ENCODE data around the gene IFITM5. TPM values are rescaled to one million over a fixed set of nuclear protein-coding genes. Genes with fewer than 3 reads are reported as not detected.
"Not testable (repeated sequence)": the region's sequence is repeated elsewhere in the genome, so short reads cannot be mapped to it uniquely, and the experiment has no call there.

IFITM5 gene
- total RNA-seq, 4 donors from 2014 or later: not detected

DNA sequence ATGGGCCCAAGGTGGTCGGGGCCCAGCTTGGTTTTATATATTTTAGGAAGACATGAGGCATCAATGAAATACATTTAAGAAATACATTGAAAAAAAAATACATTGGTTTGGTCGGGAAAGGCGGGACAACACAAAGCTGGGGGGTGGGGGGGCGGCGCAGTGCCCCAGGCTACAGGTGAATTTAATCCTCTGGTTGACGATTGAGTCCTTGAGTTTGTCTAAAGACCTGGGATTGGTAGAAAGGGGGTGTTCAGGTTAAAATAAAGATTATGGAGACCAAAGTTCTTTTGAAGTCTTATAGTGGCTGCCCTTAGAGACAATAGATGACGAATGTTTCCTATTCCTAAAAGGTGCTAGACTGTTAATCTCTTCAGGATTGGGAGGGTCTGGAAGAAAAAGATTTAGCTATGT is 17.6 kb upstream of the IFITM5 start:
- DNase-seq (ENCODE audit: low spot score in 2 of 2): no peak
- peaks cover 44% of the 10 kb centered on the region for H3K4me1 ChIP-seq
- peak overlapping the region; percentile 53 for H3K4me3 ChIP-seq
- H3K27ac ChIP-seq: peak overlapping the region; percentile 65
- no peaks in the 10 kb centered on the region for H3K36me3 ChIP-seq
- TF ChIP-seq EP300 (IDR thresholded peaks at IDR 0.05) (no peak), POLR2AphosphoS5 (IDR thresholded peaks at IDR 0.05) (no peak), POLR2A (IDR thresholded peaks at IDR 0.05) (no peak)
- TF ChIP-seq, protein P1, sequence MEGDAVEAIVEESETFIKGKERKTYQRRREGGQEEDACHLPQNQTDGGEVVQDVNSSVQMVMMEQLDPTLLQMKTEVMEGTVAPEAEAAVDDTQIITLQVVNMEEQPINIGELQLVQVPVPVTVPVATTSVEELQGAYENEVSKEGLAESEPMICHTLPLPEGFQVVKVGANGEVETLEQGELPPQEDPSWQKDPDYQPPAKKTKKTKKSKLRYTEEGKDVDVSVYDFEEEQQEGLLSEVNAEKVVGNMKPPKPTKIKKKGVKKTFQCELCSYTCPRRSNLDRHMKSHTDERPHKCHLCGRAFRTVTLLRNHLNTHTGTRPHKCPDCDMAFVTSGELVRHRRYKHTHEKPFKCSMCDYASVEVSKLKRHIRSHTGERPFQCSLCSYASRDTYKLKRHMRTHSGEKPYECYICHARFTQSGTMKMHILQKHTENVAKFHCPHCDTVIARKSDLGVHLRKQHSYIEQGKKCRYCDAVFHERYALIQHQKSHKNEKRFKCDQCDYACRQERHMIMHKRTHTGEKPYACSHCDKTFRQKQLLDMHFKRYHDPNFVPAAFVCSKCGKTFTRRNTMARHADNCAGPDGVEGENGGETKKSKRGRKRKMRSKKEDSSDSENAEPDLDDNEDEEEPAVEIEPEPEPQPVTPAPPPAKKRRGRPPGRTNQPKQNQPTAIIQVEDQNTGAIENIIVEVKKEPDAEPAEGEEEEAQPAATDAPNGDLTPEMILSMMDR (IDR thresholded peaks at IDR 0.05): no peak
- 65% methylated on average over 7 of the region's 7 CpGs for WGBS
- no peaks in the 10 kb centered on the region for H3K9me3 ChIP-seq
- no peaks in the 10 kb centered on the region for H3K27me3 ChIP-seq

DNA sequence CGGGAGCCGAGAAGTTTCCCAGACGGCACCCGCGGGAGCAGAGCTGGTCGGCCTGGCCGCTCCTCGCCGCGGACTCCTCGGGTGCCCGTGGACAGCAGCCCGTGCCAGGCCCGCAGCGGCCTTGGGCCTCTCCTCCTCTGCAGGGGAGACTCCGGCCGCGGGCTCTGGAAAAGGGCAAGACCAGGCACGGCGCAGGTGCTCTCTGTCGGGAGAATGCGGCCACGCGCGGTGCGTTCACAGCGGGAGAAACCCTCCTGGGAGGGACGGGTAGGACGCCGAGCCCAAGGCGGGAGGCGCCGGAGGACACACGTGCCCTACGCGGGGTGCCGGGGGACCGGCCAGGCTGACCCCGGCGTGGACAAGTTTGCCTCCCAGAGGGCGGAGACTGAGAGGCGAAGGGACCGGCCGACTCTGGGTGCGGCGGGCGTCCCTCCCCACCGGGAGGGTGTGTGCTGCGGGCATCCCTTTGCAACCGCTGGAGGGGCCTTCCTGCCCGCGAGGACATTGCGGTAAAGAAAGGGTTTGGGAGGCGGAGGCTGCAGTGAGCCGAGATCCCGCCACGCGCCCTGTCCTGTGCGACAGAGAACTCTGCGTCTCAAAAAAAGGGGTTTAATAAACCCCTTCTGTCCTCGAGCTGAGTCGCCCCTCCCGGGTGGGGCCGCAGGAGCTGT is 16.8 kb upstream of the IFITM5 start:
- H3K9me3 ChIP-seq: no peaks in the 10 kb centered on the region
- TF ChIP-seq EP300 (IDR thresholded peaks at IDR 0.05): no peak
- no peaks in the 10 kb centered on the region for H3K27me3 ChIP-seq
- H3K36me3 ChIP-seq: no peaks in the 10 kb centered on the region
- peak in 1 of 2 donors; percentile 72 for DNase-seq (ENCODE audit: low spot score in 2 of 2)
- peak overlapping the region; percentile 65 for H3K27ac ChIP-seq
- 32% methylated on average over 18 of the region's 64 CpGs for WGBS
- peak overlapping the region; percentile 53 for H3K4me3 ChIP-seq
- peaks cover 47% of the 10 kb centered on the region for H3K4me1 ChIP-seq

DNA sequence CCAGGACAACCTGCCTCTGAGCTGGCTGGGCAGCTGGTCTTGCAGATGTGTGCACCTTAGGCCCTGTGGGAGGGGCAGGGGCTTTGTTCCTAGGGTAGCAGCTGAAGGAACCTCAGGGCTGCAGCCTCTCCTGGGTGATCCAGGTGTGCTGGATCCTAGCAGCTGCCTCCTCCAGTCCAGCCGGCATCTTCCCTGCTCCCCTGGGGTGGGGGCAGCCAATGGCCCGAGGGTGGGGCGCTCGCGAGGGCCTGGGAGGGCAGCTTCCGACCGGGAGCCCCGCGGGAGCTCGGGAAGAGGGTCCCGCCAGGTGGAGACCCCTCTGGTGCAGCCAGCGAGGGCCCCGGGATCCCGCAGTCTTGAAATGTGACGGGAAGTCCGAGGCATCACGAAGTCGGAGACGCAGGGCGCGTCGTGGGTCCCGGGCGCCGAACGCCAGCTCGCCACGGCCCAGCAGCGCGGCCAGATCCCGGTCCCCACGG is 16.2 kb upstream of the IFITM5 start:
- H3K36me3 ChIP-seq: no peaks in the 10 kb centered on the region
- H3K27me3 ChIP-seq: no peaks in the 10 kb centered on the region
- peaks cover 47% of the 10 kb centered on the region for H3K4me1 ChIP-seq
- peak in 1 of 2 donors; percentile 62 for DNase-seq (ENCODE audit: low spot score in 2 of 2)
- TF ChIP-seq, protein P1 (IDR thresholded peaks at IDR 0.05): no peak
- TF ChIP-seq POLR2AphosphoS5 (IDR thresholded peaks at IDR 0.05): no peak
- no peak for TF ChIP-seq EP300 (IDR thresholded peaks at IDR 0.05)
- no peak for TF ChIP-seq POLR2A (IDR thresholded peaks at IDR 0.05)
- no peaks in the 10 kb centered on the region for H3K9me3 ChIP-seq
- H3K27ac ChIP-seq: peak overlapping the region; percentile 65
- peak overlapping the region; percentile 53 for H3K4me3 ChIP-seq
- 35% methylated on average over 8 of the region's 32 CpGs for WGBS

DNA sequence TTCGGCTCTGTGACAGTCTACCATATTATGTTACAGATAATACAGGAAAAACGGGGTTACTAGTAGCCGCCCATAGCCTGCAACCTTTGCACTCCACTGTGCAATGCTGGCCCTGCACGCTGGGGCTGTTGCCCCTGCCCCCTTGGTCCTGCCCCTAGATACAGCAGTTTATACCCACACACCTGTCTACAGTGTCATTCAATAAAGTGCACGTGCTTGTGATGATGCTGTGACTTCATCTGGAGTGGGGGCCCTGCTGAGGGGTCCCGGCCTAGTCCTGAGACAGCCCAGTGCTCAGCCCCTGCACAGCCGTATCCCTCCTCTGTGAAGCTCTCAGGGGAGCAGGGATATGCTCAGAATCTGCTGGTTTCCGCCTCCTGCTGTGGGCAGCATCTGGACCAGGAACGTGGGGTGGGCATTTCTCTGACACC is 15.7 kb upstream of the IFITM5 start:
- H3K9me3 ChIP-seq: no peaks in the 10 kb centered on the region
- peak overlapping the region; percentile 53 for H3K4me3 ChIP-seq
- peaks cover 45% of the 10 kb centered on the region for H3K4me1 ChIP-seq
- H3K27ac ChIP-seq: peak overlapping the region; percentile 65
- no peak for DNase-seq (ENCODE audit: low spot score in 2 of 2)
- H3K36me3 ChIP-seq: no peaks in the 10 kb centered on the region
- WGBS: 68% methylated on average over 3 of the region's 9 CpGs
- H3K27me3 ChIP-seq: no peaks in the 10 kb centered on the region
- no peak for TF ChIP-seq POLR2AphosphoS5 (IDR thresholded peaks at IDR 0.05)
- TF ChIP-seq, protein P1 (IDR thresholded peaks at IDR 0.05): no peak
- TF ChIP-seq POLR2A (IDR thresholded peaks at IDR 0.05): no peak
- no peak for TF ChIP-seq EP300 (IDR thresholded peaks at IDR 0.05)

DNA sequence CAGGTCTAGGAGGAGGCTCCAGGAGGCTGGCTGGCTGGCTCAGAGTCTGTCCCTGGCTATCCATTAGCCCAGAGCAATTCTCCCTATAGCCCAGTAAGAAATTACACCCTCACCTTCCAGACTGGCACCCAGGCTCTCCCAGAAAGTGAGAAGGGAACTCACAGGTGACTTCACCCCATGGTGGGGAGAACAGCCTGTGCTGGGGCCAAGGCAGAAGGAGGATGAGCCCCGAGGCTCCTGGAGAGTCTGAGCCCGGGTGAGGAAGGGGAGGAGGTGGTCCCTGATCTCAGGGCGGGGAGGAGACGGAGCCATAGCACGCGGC is 15.2 kb upstream of the IFITM5 start:
- peaks cover 48% of the 10 kb centered on the region for H3K4me1 ChIP-seq
- not testable (repeated sequence) for H3K9me3 ChIP-seq; H3K36me3 ChIP-seq; H3K27me3 ChIP-seq; DNase-seq (ENCODE audit: low spot score in 2 of 2)
- H3K27ac ChIP-seq: peak overlapping the region; percentile 82
- WGBS: 26% methylated on average over 3 of the region's 6 CpGs
- H3K4me3 ChIP-seq: peak overlapping the region; percentile 53

DNA sequence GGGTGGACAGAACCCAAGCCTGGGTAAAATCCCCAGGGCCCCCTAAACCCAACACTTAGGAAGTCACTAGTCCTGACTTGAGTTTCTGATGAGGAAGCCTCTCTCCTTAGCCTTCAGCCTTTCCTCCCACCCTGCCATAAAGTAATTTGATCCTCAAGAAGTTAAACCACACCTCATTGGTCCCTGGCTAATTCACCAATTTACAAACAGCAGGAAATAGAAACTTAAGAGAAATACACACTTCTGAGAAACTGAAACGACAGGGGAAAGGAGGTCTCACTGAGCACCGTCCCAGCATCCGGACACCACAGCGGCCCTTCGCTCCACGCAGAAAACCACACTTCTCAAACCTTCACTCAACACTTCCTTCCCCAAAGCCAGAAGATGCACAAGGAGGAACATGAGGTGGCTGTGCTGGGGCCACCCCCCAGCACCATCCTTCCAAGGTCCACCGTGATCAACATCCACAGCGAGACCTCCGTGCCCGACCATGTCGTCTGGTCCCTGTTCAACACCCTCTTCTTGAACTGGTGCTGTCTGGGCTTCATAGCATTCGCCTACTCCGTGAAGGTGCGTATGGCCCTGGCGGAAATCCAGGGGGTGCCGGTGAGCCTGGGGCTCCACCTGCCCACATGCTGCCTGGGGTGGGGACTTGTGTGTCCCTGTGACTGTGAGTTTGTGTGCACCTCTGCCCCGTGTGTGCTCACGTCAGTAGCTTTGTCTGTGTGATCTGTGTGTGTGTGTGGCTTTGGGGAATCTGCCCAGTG is 14.6 kb upstream of the IFITM5 start, which contains the start of gene IFITM1:
TSS of gene IFITM1 (plus strand) at position 254 of the 767 bp plus-strand sequence. CDS start at position 385, 131 bp downstream.
- peak in 1 of 2 donors; percentile 64 for DNase-seq (ENCODE audit: low spot score in 2 of 2)
- Histone ChIP-seq H3K36me3 (no peaks in the 10 kb centered on the region), H3K4me3 (peak within 1 kb of the TSS; percentile 53), H3K9me3 (no peaks in the 10 kb centered on the region), H3K27ac (peak within 1 kb of the TSS; percentile 82), H3K27me3 (no peaks in the 10 kb centered on the region), H3K4me1 (peaks cover 52% of the 10 kb centered on the region)
- WGBS: 13% methylated on average over 14 of the region's 18 CpGs
- TF ChIP-seq, protein P1 (IDR thresholded peaks at IDR 0.05): no peak
- TF ChIP-seq POLR2A (IDR thresholded peaks at IDR 0.05): peak; percentile 20 to 28
- peak in 1 of 3 donors; percentile 21 for TF ChIP-seq POLR2AphosphoS5 (IDR thresholded peaks at IDR 0.05)
- no peak for TF ChIP-seq EP300 (IDR thresholded peaks at IDR 0.05)

Measured in suprapubic skin (tissue), 4 donors.